ENCODE measurements around the gene UNK.

- no peak for TF ChIP-seq CTCF (IDR thresholded peaks at IDR 0.05)
- no peak for TF ChIP-seq POLR2A (IDR thresholded peaks at IDR 0.05)
Measured at GRCh38 chr17:75824666-75825065, 40.1 kb downstream of the UNK start.

Data from right lobe of liver (tissue), 4 donors.